K562 treated with DMSO at 1 percent for 4 hours (cell line): ENCODE measurements around the gene PLA2G7. TPM values are rescaled to one million over a fixed set of nuclear protein-coding genes. Genes with fewer than 3 reads are reported as not detected.

ENCODE experiments used
- total RNA-seq: library from RNA; unstranded; fragments of 300-600 nt; gene quantifications from 2 replicates; pipeline ENCODE4 v1.2.3, GENCODE V29; 2022; ENCODE audit not compliant: insufficient read depth

The PLA2G7 gene
- not detected in 2 replicates for total RNA-seq

GRCh38 chr6:46734867-46735719, at the start of gene PLA2G7:
Gene PLA2G7, minus strand, starts transcription at chr6:46735375. Its CDS starts 12,484 bp downstream, at chr6:46722891.

GRCh38 chr6:46746696-46747095, 11.5 kb upstream of the PLA2G7 start, which contains the start of gene ANKRD66:
Gene ANKRD66, plus strand, starts transcription at chr6:46746933. Its CDS starts 5,016 bp downstream, at chr6:46751949.

GRCh38 chr6:46687619-46688097, 47.5 kb downstream of the PLA2G7 start, which contains the start of gene TDRD6:
Gene TDRD6, plus strand, starts transcription at chr6:46687885. Its CDS starts 244 bp downstream, at chr6:46688129.

Other genes with a start within 250 kb of the PLA2G7 start
- not detected in 2 replicates for gene RCAN2, start 243.9 kb downstream of the PLA2G7 start, total RNA-seq
- not detected in 2 replicates for gene CYP39A1, start 82.6 kb downstream of the PLA2G7 start, total RNA-seq
- not detected in 2 replicates for gene SLC25A27, start 82.4 kb downstream of the PLA2G7 start, total RNA-seq
- 0.15 and 0.33 TPM in 2 replicates for gene TDRD6, start 47.5 kb downstream of the PLA2G7 start, total RNA-seq
- gene ANKRD66, start 11.6 kb upstream of the PLA2G7 start, total RNA-seq: not detected in 2 replicates
- not detected in 2 replicates for gene MEP1A, start 58.0 kb upstream of the PLA2G7 start, total RNA-seq
- not detected in 2 replicates for gene ADGRF5, start 186.6 kb upstream of the PLA2G7 start, total RNA-seq